ENCODE data around the gene HUWE1.
"Not testable (repeated sequence)": the region's sequence is repeated elsewhere in the genome, so short reads cannot be mapped to it uniquely, and the experiment has no call there.

Gene HUWE1

DNA sequence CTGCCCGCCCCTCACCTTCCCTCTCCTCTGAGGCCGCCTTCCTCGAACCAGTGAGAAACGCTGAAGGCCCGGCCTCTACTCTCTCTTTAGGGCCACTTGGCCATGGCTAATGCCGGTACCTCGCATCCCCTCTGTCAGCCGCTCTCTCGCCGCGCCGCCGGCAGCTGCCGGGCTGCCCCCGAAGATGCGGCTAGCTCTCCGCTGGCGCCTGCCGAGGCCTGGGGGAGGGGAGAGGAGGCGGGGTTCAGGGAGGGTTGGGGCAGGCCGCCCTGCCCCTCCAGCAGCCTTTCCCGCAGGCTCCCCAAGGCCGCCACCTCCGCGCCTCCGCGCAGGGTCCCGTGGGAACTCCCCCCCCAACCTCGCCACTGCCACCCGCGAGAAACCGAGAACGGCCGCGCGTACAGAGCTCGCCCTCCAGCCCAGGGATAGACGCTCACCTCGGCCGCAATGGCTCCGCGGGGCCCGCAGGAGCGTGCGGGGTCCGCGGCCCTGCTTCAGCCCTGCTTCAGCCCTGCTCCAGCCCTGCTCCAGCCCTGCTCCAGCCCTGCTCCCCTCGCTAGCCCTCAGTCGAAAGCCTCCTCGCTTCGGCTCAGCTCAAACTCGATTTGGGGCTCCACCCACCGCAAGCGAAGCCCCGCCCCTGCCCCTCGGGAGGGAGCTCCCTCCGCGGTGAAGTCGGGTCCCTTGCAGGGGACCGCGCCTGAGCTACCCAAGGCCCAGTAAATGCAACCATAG, at the start of gene HUWE1:
TSS of gene HUWE1 (minus strand) at position 569 of the 735 bp plus-strand sequence. CDS start 32,612 bp downstream, outside the sequence.
- peak; percentile 48 to 79 (median 71) for DNase-seq

DNA sequence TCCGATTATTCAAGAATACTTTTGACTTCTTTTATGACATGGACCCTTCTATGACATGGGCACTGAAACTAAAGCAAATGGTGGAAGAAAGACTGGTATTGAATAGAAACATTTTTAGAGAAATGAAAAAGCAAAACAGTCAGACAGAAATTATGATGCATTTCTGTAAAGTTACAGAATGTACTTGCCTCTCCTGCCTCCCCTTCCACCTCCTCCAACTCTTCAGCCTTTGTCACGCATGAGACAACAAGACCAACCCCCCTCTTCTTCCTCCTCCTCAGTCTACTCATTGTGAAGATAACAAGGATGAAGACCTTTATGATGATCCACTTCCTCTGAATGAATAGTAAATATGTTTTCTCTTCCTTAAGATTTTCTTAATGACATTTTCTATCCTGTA, 46.3 kb upstream of the HUWE1 start:
- no peak for DNase-seq

GRCh38 chrX:53729751-53730150, 43.2 kb upstream of the HUWE1 start:
- no peak for DNase-seq

DNA sequence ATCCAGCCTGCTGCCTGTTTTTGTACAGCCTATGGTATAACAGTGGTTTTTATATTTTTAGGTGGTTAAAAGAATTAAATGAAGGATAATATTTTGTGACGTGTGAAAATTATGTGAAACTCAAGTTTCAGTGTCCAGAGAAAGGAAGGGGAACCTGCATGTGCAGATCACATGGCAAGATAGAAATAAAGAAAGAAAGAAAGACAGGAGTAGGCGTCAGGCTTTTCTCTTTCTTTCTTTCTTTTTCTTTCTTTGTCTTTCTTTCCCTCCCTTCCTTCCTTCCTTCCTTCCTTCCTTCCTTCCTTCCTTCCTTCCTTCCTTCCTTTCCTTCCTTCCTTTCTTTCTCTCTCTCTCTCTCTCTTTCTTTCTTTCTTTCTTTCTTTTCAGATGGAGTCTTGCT, 42.0 kb upstream of the HUWE1 start:
- DNase-seq, result no peak

- no peak for DNase-seq
These were observed 38.4 kb upstream of the HUWE1 start for GRCh38 chrX:53724872-53725271.

GRCh38 chrX:53723381-53723780, 36.9 kb upstream of the HUWE1 start:
- DNase-seq, result no peak

- not testable (repeated sequence) for DNase-seq
These were observed 35.1 kb upstream of the HUWE1 start for GRCh38 chrX:53721610-53722009.

DNA sequence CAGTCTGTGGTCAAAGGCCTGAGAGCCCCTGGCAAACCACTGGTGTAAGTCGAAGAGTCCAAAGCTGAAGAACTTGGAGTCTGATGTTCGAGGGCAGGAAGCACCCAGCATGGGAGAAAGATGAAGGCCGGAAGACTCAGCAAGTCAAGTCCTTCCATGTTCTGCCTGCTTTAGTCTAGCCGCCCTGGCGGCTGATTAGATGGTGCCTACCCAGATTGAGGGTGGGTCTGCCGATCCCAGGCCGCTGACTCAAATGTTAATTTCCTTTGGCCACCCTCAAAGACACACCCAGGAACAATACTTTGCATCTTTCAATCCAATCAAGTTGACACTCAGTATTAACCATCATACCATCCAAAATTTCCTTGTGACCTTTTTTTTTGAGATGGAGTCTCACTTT, 33.1 kb upstream of the HUWE1 start:
- DNase-seq, result not testable (repeated sequence)

DNA sequence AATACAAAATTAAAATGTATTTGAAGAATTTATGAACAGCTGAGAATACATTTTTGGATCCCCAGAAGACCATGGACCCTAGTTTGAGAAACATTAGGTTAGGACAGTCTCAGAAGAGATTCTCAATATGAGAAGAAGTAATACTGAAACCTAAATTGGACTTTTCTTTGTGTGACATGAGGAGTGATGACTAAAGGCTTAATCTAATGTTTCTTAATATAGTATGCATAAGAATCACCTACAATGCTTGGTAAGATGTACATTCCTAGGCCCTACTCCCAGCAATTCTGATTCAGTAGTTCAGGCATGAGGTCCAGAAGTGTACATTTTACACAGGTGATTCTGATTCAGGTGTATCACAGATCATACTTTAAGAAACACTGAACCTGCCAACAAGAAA, 31.6 kb upstream of the HUWE1 start:
- no peak for DNase-seq

DNA sequence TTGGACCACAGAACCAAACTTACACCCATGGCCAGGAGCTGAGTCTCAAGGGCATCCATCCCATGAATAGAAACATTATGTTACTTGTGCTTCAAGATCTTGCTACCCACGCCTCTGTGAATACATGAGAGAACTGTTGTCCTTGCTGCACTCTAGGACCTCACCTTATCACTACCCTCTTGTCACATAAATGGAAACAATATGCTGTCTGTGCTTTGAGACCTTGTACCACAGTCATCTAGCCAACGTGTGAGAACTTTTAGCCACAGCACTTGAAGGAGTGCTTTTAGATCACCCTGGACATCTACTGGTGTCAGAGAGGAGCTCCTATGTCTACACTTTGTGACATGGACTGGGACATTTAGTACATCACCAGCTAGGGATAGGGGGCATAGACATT, 30.7 kb upstream of the HUWE1 start:
- DNase-seq, result no peak

GRCh38 chrX:53716328-53717088, 30.0 kb upstream of the HUWE1 start:
- peak in 5 of 6 experiments; percentile 23 to 62 (median 56) for DNase-seq

DNA sequence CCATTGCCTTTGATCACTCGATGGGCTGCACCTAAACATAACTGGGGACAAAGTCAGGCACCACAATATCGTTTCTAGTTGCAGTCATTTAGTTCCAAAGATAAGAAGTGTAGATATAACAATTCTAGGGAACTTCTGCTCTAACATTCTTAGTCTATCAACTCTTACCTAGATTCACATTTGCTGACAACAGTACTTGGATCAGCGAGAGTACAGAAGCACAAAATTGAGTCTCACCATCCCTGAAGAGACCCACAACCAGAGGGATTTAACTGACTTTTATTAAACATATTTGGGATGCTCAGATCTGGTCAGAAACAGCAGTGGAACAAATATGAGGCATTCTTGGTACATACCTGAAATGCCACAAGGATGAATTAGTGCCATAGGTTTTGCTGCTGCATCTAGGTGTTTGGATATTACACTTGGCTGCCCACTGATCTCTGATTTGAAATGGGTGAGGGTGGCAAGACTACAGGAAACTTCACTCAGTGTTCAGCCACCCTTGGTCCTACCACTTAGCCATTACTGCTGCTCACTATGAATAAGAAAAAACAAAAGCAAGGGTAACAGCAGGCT, 28.9 kb upstream of the HUWE1 start:
- no peak for DNase-seq

- DNase-seq, result peak in 5 of 6 experiments; percentile 4 to 39 (median 21)
These were observed 28.2 kb upstream of the HUWE1 start for GRCh38 chrX:53714580-53715345.

- DNase-seq, result peak in 1 of 6 experiments; percentile 2
These were observed 27.6 kb upstream of the HUWE1 start for GRCh38 chrX:53713987-53714579.

- DNase-seq, result no peak
These were observed 24.9 kb upstream of the HUWE1 start for GRCh38 chrX:53711436-53711835.

- no peak for DNase-seq
These were observed 18.3 kb upstream of the HUWE1 start for GRCh38 chrX:53704854-53705253.

- DNase-seq, result no peak
These were observed 17.8 kb upstream of the HUWE1 start for GRCh38 chrX:53704294-53704693.

- DNase-seq, result no peak
These were observed 9.5 kb upstream of the HUWE1 start for GRCh38 chrX:53695946-53696549.

- no peak for DNase-seq
These were observed 8.1 kb upstream of the HUWE1 start for GRCh38 chrX:53694642-53695041.

GRCh38 chrX:53688300-53688699, 1.8 kb upstream of the HUWE1 start:
- no peak for DNase-seq

- DNase-seq, result peak in 1 of 6 experiments; percentile 19
These were observed 808 bp downstream of the HUWE1 start for GRCh38 chrX:53685711-53686110.

Data from stimulated activated naive CD4-positive, alpha-beta T cell (primary cell).